IMR-90 (cell line): Measurements from ENCODE around the gene CCER1. TPM values are rescaled to one million over a fixed set of nuclear protein-coding genes. Genes with fewer than 3 reads are reported as not detected.

Source experiments
- ATAC-seq: fragments of 200-7000 bp; cut with Tn5 transposase; 2 replicates; pipeline ENCODE4 v1.9.1; 2020; ENCODE audit warnings: low read depth, mild to moderate bottlenecking, moderate library complexity
- BruUV-seq: library from RNA; stranded (reverse); fragments of 400-500 nt; replicated peaks from 2 replicates; lab custom pipeline; 2021; lab: Mats Ljungman, UMichigan
- CTCF ChIA-PET: fragments of 300-600 bp; formaldehyde crosslinking; extraction: SDS; loops from one replicate; lab custom pipeline; 2021; ENCODE audit warnings: antibody characterized with exemption; lab: Yijun Ruan, JAX
- POLR2A ChIA-PET: fragments of 300-600 bp; sonication (Branson Sonifier 250); formaldehyde crosslinking; loops from one replicate; lab custom pipeline; 2022; ENCODE audit warnings: antibody characterized with exemption; ENCODE audit not compliant: unreplicated experiment; lab: Charles Lee
- DNase-seq: peaks from one replicate; pipeline ENCODE4 v3.0.0; 2013
- H2AFZ ChIP-seq: replicated peaks from 2 replicates; pipeline ENCODE3; 2013; ENCODE audit warnings: low read length, mild to moderate bottlenecking; ENCODE audit not compliant: poor library complexity
- H2AK5ac ChIP-seq: 2 replicates; pipeline ENCODE4 v1.6.1; 2013; ENCODE audit warnings: low read depth, low read length, inconsistent platforms
- H2AK9ac ChIP-seq: replicated peaks from 2 replicates; pipeline ENCODE3; 2013; ENCODE audit warnings: mild to moderate bottlenecking, low read depth, low read length, moderate library complexity; ENCODE audit not compliant: poor library complexity
- H2BK120ac ChIP-seq: 2 replicates; pipeline ENCODE4 v1.6.1; 2013; ENCODE audit warnings: low read depth, low read length, inconsistent platforms
- H2BK15ac ChIP-seq: 3 replicates; pipeline ENCODE4 v1.6.1; 2013; ENCODE audit warnings: low read depth, low read length, inconsistent platforms
- H2BK20ac ChIP-seq: 2 replicates; pipeline ENCODE4 v1.6.1; 2013; ENCODE audit warnings: low read depth, mild to moderate bottlenecking, inconsistent platforms, low read length, moderate library complexity
- H2BK5ac ChIP-seq: 2 replicates; pipeline ENCODE4 v1.6.1; 2013; ENCODE audit warnings: mild to moderate bottlenecking, low read depth, low read length, inconsistent platforms; ENCODE audit not compliant: poor library complexity, severe bottlenecking
- H3K14ac ChIP-seq: replicated peaks from 2 replicates; pipeline ENCODE4 v1.6.1; 2013; ENCODE audit warnings: low read depth, low read length, inconsistent platforms
- H3K18ac ChIP-seq: 2 replicates; pipeline ENCODE4 v1.6.1; 2013; ENCODE audit warnings: low read depth, low read length, control low read depth
- H3K23ac ChIP-seq: 2 replicates; pipeline ENCODE4 v1.6.1; 2013; ENCODE audit warnings: low read depth, low read length, inconsistent platforms
- H3K27ac ChIP-seq: 2 replicates; pipeline ENCODE4 v1.5.1; 2013; ENCODE audit warnings: mild to moderate bottlenecking, control low read depth, low read length; ENCODE audit not compliant: insufficient read depth
- H3K27me3 ChIP-seq: 2 replicates; pipeline ENCODE4 v1.6.1; 2013; ENCODE audit warnings: low read length; ENCODE audit not compliant: control insufficient read depth, insufficient read depth
- H3K36me3 ChIP-seq: 2 replicates; pipeline ENCODE4 v1.6.1; 2013; ENCODE audit warnings: low read length, mixed read lengths; ENCODE audit not compliant: control insufficient read depth, insufficient read depth
- H3K4ac ChIP-seq: 2 replicates; pipeline ENCODE4 v1.6.1; 2013; ENCODE audit warnings: low read depth, low read length, inconsistent platforms
- H3K4me1 ChIP-seq: 2 replicates; pipeline ENCODE4 v1.6.1; 2013; ENCODE audit warnings: low read length, mixed read lengths; ENCODE audit not compliant: control insufficient read depth, insufficient read depth
- H3K4me2 ChIP-seq: 2 replicates; pipeline ENCODE4 v1.6.1; 2013; ENCODE audit warnings: low read depth, mild to moderate bottlenecking, control low read depth, low read length, moderate library complexity
- H3K4me3 ChIP-seq: 2 replicates; pipeline ENCODE4 v1.5.1; 2013; ENCODE audit warnings: low read depth, mild to moderate bottlenecking, control low read depth, low read length, moderate library complexity; ENCODE audit not compliant: insufficient read depth
- H3K56ac ChIP-seq: 2 replicates; pipeline ENCODE4 v1.6.1; 2013; ENCODE audit warnings: low read length, inconsistent platforms; ENCODE audit not compliant: insufficient read depth; ENCODE audit errors: extremely low read depth
- H3K79me1 ChIP-seq, 2 experiments: 2 replicates each; pipeline ENCODE4 v1.6.1; 2013; ENCODE audit warnings: low read length in 2 of 2, inconsistent platforms in 1 of 2, low read depth in 1 of 2
- H3K9ac ChIP-seq: 2 replicates; pipeline ENCODE4 v1.6.1; 2013; ENCODE audit warnings: low read depth, low read length, control low read depth
- H3K9me1 ChIP-seq: 2 replicates; pipeline ENCODE4 v1.6.1; 2013; ENCODE audit warnings: low read length, inconsistent platforms; ENCODE audit not compliant: insufficient read depth
- H3K9me3 ChIP-seq: 2 replicates; pipeline ENCODE4 v1.6.1; 2013; ENCODE audit warnings: low read length; ENCODE audit not compliant: control insufficient read depth, insufficient read depth
- H4K20me1 ChIP-seq: 2 replicates; pipeline ENCODE4 v1.6.1; 2013; ENCODE audit warnings: low read length, inconsistent platforms; ENCODE audit not compliant: insufficient read depth
- H4K5ac ChIP-seq: 2 replicates; pipeline ENCODE4 v1.6.1; 2013; ENCODE audit warnings: mild to moderate bottlenecking, low read depth, low read length, control low read depth
- H4K8ac ChIP-seq, 2 experiments: 2 replicates each; pipeline ENCODE4 v1.6.1; 2013; ENCODE audit warnings: low read depth in 2 of 2, low read length in 2 of 2, control low read depth in 1 of 2, inconsistent platforms in 1 of 2
- H4K91ac ChIP-seq: 2 replicates; pipeline ENCODE4 v1.6.1; 2013; ENCODE audit warnings: low read depth, low read length, inconsistent platforms; ENCODE audit not compliant: insufficient read depth
- BHLHE40 ChIP-seq: fragments of 150-350 bp; IDR thresholded peaks from 2 replicates; pipeline ENCODE4 v1.6.1; 2016; ENCODE audit warnings: mild to moderate bottlenecking, low read depth, low read length
- CEBPB ChIP-seq: IDR thresholded peaks from 2 replicates; pipeline ENCODE4 v1.6.1; 2012; ENCODE audit warnings: low read depth, low read length, improper control_type of control experiment
- CHD1 ChIP-seq: IDR thresholded peaks from 2 replicates; pipeline ENCODE4 v1.6.1; 2012; ENCODE audit warnings: low read depth, low read length, improper control_type of control experiment
- FOS ChIP-seq: fragments of 150-350 bp; IDR thresholded peaks from 2 replicates; pipeline ENCODE4 v1.6.1; 2016; ENCODE audit warnings: low read depth, low read length
- MAFK ChIP-seq: IDR thresholded peaks from 2 replicates; pipeline ENCODE4 v1.6.1; 2012; ENCODE audit warnings: low read depth, low read length, improper control_type of control experiment
- MAZ ChIP-seq: IDR thresholded peaks from 2 replicates; pipeline ENCODE4 v1.6.1; 2012; ENCODE audit warnings: low read depth, mild to moderate bottlenecking, low read length, improper control_type of control experiment, moderate library complexity, borderline replicate concordance
- MXI1 ChIP-seq: IDR thresholded peaks from 2 replicates; pipeline ENCODE4 v1.6.1; 2012; ENCODE audit warnings: low read depth, mild to moderate bottlenecking, low read length, moderate library complexity, borderline replicate concordance
- NFE2L2 ChIP-seq: fragments of 150-350 bp; IDR thresholded peaks from 2 replicates; pipeline ENCODE4 v1.6.1; 2016; ENCODE audit warnings: low read depth, mild to moderate bottlenecking, low read length
- POLR2A ChIP-seq: IDR thresholded peaks from 2 replicates; pipeline ENCODE4 v1.6.1; 2012; ENCODE audit warnings: mild to moderate bottlenecking, low read depth, low read length
- RAD21 ChIP-seq: IDR thresholded peaks from 2 replicates; pipeline ENCODE4 v1.6.1; 2012; ENCODE audit warnings: low read length, improper control_type of control experiment
- RCOR1 ChIP-seq: IDR thresholded peaks from 2 replicates; pipeline ENCODE4 v1.6.1; 2012; ENCODE audit warnings: mild to moderate bottlenecking, low read length, improper control_type of control experiment; ENCODE audit not compliant: insufficient replicate concordance
- RFX5 ChIP-seq: IDR thresholded peaks from 2 replicates; pipeline ENCODE4 v1.8.0; 2012; ENCODE audit warnings: low read depth, mild to moderate bottlenecking, low read length, moderate library complexity
- SMC3 ChIP-seq: fragments of 150-350 bp; IDR thresholded peaks from 2 replicates; pipeline ENCODE4 v1.6.1; 2016; ENCODE audit warnings: low read depth, mild to moderate bottlenecking, antibody characterized with exemption, low read length, moderate library complexity
- WGBS, 2 experiments: methylation state at CpG; one replicate each; pipeline versions ENCODE4 v1.1.5 to v1.1.7; 2013; ENCODE audit warnings: missing lambda C conversion rate in 2 of 2; ENCODE audit not compliant: insufficient read length in 1 of 2; ENCODE audit errors: extremely low coverage in 2 of 2; 5-methylcytosine and 5-hydroxymethylcytosine counted together
- dilution Hi-C: fragments of 300-500 bp; cut with HindIII; formaldehyde crosslinking; loops from one replicate; pipeline ENCODE4 v1.14.3; 2018; ENCODE audit warnings: low sequenced_read_pairs; ENCODE audit not compliant: unreplicated experiment
- in situ Hi-C: fragments of 300-500 bp; cut with MboI; formaldehyde crosslinking; loops from 3 replicates; pipeline ENCODE4 v1.14.3; 2019; ENCODE audit warnings: low sequenced_read_pairs, inconsistent platforms, mixed read lengths
- intact Hi-C: fragments of 100-400 bp; cut with micrococcal nuclease; formaldehyde crosslinking; loops from 2 replicates; pipeline ENCODE4 v1.10.0; 2022
- polyA plus RNA-seq, 3 experiments: library from polyadenylated mRNA; depleted of rRNA; stranded (reverse); fragments of >200 nt; gene quantifications; 2 replicates each; pipeline ENCODE4 v1.2.3, GENCODE V29; 2012; ENCODE audit warnings: low replicate concordance in 1 of 3
- total RNA-seq: library from RNA; depleted of rRNA; stranded (reverse); fragments of >200 nt; gene quantifications from 2 replicates; pipeline ENCODE4 v1.2.3, GENCODE V29; 2012
- TF ChIP-seq, protein P1 (sequence below): conservative IDR thresholded peaks from 2 replicates; pipeline ENCODE4 v1.5.1; 2012; ENCODE audit warnings: mild to moderate bottlenecking, low read depth, low read length, improper control_type of control experiment
- TF ChIP-seq, protein P2 (sequence below): fragments of 150-350 bp; IDR thresholded peaks from 2 replicates; pipeline ENCODE4 v1.6.1; 2017; ENCODE audit warnings: mild to moderate bottlenecking, antibody characterized with exemption, low read length, low read depth
- TF ChIP-seq, protein P3 (sequence below): fragments of 150-350 bp; IDR thresholded peaks from 2 replicates; pipeline ENCODE4 v1.6.1; 2016; ENCODE audit warnings: low read depth, mild to moderate bottlenecking, low read length, moderate library complexity, borderline replicate concordance

The CCER1 gene
- total and polyA plus RNA-seq, 2 of the 4 experiments (the other 2 are of a cell fraction) = not detected

DNA sequence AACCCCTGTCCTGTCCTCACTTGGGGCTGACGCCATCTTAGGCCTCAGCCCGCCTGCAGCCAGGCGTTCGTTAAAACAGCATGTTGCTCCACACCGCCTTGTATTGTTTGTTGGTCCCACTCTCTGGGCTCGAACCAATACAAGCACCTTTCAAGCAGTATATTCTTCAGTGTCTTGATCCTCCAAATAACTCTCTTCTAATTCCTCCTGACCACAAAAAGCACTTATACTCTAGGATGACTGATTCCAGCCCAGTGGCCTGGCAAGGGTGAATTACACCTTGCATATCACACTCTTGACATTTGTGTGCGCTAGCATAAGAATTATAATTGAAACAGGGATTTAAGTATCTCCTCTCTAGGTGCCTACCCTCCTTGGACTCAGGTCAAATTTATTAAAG is 7.1 kb downstream of the CCER1 start:
- no peak overlapping the region for H2BK120ac ChIP-seq
- no TSS peak for BruUV-seq
- CTCF ChIA-PET = no interaction called here

More for the DNA sequence above, 7.1 kb downstream of the CCER1 start:
- H3K14ac ChIP-seq = no peak overlapping the region
- no peak overlapping the region for H4K5ac ChIP-seq
- ATAC-seq (no peak), DNase-seq (no peak)
- no peaks in the 10 kb centered on the region for H3K9me1 ChIP-seq
- no peak overlapping the region for H3K56ac ChIP-seq
- H3K27me3 ChIP-seq = no peaks in the 10 kb centered on the region
- in situ Hi-C loops (no loop called here), dilution Hi-C loops (no loop called here), intact Hi-C loops (no loop called here)
- H3K23ac ChIP-seq = no peak overlapping the region
- H3K36me3 ChIP-seq = no peaks in the 10 kb centered on the region
- no peak overlapping the region for H2AFZ ChIP-seq
- H3K4me2 ChIP-seq = no peak overlapping the region
- no peak overlapping the region for H3K4ac ChIP-seq
- H3K4me1 ChIP-seq = no peaks in the 10 kb centered on the region
- no peak overlapping the region for H3K27ac ChIP-seq
- no peak overlapping the region for H4K91ac ChIP-seq
- no peaks in the 10 kb centered on the region for H3K79me1 ChIP-seq
- no peak overlapping the region for H3K4me3 ChIP-seq
- 97% methylated on average over 5 of the region's 7 CpGs; no CpG with 5 or more reads in 1 of the 2 experiments for WGBS, 2 experiments
- no peak overlapping the region for H2BK15ac ChIP-seq
- TF ChIP-seq RAD21 (no peak), SMC3 (no peak), CEBPB (no peak), MAZ (no peak), MAFK (no peak), FOS (no peak), RCOR1 (no peak), POLR2A (no peak), MXI1 (no peak), BHLHE40 (no peak), RFX5 (no peak), NFE2L2 (no peak), CHD1 (no peak)
- TF ChIP-seq, protein P1, sequence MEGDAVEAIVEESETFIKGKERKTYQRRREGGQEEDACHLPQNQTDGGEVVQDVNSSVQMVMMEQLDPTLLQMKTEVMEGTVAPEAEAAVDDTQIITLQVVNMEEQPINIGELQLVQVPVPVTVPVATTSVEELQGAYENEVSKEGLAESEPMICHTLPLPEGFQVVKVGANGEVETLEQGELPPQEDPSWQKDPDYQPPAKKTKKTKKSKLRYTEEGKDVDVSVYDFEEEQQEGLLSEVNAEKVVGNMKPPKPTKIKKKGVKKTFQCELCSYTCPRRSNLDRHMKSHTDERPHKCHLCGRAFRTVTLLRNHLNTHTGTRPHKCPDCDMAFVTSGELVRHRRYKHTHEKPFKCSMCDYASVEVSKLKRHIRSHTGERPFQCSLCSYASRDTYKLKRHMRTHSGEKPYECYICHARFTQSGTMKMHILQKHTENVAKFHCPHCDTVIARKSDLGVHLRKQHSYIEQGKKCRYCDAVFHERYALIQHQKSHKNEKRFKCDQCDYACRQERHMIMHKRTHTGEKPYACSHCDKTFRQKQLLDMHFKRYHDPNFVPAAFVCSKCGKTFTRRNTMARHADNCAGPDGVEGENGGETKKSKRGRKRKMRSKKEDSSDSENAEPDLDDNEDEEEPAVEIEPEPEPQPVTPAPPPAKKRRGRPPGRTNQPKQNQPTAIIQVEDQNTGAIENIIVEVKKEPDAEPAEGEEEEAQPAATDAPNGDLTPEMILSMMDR = no peak
- TF ChIP-seq, protein P2, sequence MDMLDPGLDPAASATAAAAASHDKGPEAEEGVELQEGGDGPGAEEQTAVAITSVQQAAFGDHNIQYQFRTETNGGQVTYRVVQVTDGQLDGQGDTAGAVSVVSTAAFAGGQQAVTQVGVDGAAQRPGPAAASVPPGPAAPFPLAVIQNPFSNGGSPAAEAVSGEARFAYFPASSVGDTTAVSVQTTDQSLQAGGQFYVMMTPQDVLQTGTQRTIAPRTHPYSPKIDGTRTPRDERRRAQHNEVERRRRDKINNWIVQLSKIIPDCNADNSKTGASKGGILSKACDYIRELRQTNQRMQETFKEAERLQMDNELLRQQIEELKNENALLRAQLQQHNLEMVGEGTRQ = no peak
- TF ChIP-seq, protein P3, sequence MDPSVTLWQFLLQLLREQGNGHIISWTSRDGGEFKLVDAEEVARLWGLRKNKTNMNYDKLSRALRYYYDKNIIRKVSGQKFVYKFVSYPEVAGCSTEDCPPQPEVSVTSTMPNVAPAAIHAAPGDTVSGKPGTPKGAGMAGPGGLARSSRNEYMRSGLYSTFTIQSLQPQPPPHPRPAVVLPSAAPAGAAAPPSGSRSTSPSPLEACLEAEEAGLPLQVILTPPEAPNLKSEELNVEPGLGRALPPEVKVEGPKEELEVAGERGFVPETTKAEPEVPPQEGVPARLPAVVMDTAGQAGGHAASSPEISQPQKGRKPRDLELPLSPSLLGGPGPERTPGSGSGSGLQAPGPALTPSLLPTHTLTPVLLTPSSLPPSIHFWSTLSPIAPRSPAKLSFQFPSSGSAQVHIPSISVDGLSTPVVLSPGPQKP = no peak
- H4K20me1 ChIP-seq = no peaks in the 10 kb centered on the region
- no peaks in the 10 kb centered on the region for H3K9me3 ChIP-seq
- H2BK20ac ChIP-seq = no peak overlapping the region
- no peak overlapping the region for H3K18ac ChIP-seq
- no peak overlapping the region for H3K9ac ChIP-seq
- POLR2A ChIA-PET = no interaction called here
- no peak overlapping the region for H2AK5ac ChIP-seq
- H4K8ac ChIP-seq = no peak overlapping the region
- no peak overlapping the region for H2AK9ac ChIP-seq
- H2BK5ac ChIP-seq = no peak overlapping the region
